ENCODE measurements around the gene NPIPB2.
A peak's percentile ranks its signal among the peaks of the same experiment; 100 is the strongest.
"Not testable (repeated sequence)": the region's sequence is repeated elsewhere in the genome, so short reads cannot be mapped to it uniquely, and the experiment has no call there.

NPIPB2 gene

GRCh38 chr16:11957591-11958395 is 15.9 kb upstream of the NPIPB2 start:
- DNase-seq: no peak

GRCh38 chr16:11956558-11956957 is 14.7 kb upstream of the NPIPB2 start:
- no peak for DNase-seq

DNA sequence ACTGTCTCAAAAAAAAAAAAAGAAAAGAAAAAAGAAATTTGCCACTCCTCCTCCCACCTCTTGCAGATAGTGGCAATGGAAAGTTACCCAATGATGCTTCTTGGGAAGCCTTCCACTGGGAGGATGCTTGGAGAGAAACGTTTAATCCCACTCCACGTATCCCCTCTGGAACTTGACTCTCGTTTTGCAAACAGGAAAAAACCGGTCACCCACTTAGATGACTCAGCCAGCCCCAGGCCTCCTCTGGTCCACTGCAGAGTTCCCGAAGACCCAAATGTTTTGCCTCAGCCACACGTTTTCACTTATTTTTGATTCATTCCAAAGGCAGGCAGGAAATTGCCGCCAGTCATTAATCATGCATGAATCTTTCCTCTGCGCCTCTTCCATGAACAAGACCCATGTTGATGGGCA is 13.9 kb upstream of the NPIPB2 start:
- no peak for DNase-seq

DNA sequence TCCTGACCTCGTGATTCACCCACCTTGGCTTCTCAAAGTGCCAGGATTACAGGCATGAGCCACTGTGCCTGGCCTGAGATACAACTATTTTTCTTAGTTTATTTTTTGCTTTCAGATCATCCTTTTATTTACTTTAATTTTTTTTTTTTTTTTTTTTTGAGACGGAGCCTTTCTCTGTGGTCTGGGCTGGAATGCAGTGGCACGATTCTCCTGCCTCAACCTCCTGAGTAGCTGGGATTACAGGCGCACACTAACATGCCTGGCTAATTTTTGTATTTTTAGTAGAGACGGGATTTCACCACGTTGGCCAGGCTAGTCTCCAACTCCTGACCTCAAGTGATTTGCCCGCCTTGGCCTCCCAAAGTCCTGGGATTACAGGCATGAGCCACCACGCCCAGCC is 11.7 kb upstream of the NPIPB2 start:
- not testable (repeated sequence) for DNase-seq

DNA sequence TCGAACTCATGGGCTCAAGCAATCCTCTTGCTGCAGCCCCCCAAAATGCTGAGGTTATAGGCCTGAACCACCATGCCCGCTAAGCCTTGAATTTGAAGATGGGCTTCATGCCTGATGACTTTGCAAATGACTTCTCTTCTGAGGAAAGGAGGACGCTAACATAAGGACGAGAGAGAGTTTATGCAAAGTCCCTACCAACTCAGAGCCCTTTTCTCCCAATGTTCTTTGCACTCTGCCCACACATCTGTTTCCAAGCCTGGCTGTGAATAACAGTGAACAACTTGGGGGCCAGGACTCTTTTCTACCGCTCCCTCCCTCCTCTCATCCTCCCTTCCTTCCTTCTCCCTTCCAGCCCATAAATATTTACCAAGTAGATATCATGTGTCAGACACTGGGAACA is 8.5 kb upstream of the NPIPB2 start:
- no peak for DNase-seq

- no peak for DNase-seq
These were observed 7.7 kb upstream of the NPIPB2 start for GRCh38 chr16:11949527-11949926.

DNA sequence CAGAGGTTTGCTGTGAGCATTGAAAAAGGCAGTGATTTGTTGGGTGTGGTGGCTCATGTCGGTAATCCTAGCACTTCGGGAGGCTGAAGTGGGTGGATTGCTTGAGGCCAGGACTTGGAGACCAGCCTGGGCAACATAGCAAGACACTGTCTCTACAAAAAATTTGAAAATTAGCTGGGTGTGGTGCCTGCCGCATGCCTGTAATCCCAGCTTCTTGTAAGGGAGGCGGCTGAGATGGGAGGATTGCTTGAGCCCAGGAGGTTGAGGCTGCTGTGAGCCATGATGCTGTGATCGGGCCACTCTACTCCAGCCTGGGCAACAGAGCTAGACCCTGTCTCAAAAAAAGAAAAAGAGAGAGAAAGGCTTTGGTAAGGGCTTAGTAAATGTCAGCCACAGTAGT is 7.0 kb upstream of the NPIPB2 start:
- no peak for DNase-seq

GRCh38 chr16:11946433-11946832 is 4.6 kb upstream of the NPIPB2 start:
- no peak for DNase-seq

DNA sequence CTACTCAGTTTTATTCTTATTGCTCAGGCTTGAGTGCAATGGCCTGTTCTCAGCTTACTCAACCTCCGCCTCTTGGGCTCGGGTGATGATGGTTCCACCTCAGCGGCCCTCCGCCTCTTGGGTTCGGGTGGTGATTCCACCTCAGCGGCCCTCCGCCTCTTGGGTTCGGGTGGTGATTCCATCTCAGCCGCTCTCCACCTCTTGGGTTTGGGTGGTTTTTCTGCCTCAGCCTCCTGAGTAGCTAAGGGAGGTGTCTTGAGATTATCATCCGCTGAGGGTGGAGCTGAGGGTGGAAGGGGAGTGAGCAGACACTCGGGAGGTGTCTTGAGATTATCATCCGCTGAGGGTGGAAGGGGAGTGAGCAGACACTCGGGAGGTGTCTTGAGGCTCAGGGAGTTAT is 14.5 kb downstream of the NPIPB2 start:
- DNase-seq: not testable (repeated sequence)

- not testable (repeated sequence) for DNase-seq
These were observed 17.8 kb downstream of the NPIPB2 start for GRCh38 chr16:11924046-11924445.

DNA sequence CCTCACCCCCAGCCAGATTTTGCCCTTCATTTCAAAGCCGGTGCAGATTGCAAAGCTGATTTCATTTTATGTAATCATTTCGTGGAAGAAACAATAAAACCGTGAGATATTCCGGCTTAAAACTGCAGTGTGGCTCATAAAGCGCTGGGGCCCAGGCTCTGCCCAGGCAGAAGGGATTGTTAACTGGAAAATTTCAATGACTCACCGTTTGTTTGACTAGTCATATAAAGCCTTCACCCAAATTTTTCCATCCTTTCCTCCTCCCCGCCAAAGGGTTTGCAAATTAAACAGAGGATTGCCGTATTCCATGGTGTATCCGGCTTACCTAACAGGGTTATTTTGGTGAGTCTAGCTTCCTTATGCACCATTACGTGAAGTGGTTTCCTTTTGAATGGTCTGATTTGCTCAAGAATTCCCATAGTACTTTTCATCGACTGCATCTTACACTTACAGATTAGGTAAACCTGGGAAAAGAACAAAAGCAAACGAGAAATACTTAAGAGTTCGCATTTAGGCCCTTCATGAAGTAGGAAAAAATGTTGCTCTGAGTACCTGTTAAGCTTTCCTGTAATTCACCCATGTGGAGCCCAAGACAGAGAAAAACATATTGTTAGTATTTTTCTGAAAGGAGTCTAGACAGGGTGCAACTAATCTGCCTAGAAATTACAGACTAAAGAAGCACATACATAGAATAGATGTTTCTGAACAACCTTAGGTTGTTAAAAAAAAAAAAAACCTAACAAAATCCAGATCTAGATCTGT is 25.1 kb downstream of the NPIPB2 start:
- DNase-seq: no peak

DNA sequence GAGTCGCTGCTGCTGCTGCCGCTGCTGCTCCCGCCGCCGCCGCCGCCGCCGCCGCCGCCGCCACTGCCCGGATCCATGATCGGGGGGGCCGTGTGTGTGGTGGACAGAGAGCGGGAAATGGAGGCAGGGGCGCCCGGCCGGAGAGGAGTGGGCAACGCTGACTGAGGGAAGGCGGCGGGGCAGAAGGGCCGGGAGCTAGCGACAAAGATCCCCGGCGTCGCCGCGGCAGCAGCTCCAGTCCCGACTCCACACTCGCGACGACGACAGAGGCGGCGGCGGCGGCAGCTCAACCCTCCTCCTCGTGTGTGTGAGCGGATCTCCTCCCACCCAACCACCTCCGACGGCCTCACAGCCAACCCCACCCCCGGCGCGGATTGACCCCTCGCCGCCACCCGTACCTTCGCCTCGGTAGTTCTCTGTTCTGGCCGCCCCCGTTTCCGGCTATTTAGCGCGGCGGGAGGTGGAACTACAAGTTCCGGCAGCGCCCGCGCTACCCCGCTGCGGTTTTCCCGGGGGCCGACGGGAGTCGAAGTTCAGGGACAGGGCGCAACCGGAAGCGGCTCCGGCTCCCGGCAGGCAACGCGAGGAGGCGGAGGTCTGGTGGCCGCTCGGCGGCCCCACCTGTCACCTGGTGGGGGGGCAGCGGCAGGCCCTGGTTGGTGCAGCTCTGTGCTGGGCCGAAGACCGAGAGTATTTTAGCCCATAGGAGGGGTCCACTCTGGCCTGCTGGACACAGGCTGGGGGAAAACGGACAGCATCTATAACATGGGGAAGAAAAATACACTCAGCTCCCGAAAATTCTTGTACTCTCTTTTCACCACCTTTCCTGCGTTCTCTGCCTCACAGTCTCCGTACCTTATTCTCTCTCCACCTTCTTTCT is 26.0 kb downstream of the NPIPB2 start, which contains the start of gene GSPT1:
GSPT1 (minus strand) TSS at position 313 of the 880 bp plus-strand sequence; CDS start at position 77, 236 bp downstream.
- peak; percentile 97 to 99 (median 98) for DNase-seq

GRCh38 chr16:11915114-11915643 is 26.7 kb downstream of the NPIPB2 start:
- peak in 2 of 4 experiments; percentile 31 to 45 for DNase-seq

DNA sequence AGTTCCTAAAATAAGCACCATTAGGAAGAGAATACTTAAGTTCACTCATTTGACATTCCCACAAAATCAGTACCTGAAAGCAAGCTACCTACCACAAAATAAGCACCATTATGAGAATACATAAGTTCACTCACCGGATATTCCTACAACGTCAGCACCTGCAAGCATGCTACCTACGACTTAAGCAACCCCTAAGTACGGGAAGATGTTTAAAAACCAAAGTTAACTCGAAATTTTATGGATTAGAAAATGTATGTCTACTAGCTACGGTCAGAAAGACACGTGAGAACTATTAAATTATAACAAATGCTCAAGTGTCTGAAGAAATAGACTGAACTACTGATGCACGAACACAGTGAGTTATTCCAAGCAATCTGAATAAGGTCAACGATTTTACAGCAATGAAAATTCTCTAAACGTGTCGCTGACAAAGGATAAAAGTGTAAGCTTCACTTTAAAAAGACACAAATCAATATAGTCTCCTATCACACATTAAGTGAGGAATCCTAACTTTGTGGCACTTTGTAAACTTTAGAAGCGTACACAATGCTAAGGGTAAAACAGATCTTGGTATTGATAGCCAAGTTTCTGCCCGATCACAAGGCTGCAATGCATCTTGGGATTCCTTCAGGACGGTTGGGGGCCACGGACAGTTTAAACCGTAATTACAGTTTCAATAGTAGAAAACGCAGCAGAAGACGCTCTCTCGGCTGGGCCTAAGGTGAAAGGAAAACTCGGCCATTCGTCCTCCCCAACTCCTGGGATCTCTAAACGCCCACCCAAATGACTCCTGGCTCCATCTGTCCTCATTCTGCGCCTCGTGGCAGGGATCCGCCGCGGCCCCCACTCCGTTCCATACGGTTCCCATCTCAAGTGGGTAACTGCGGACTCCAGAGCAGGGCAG is 27.4 kb downstream of the NPIPB2 start:
- DNase-seq: peak in 2 of 4 experiments; percentile 7 to 8

GRCh38 chr16:11913425-11914079 is 28.3 kb downstream of the NPIPB2 start:
- DNase-seq: no peak

GRCh38 chr16:11909653-11910545 is 31.9 kb downstream of the NPIPB2 start:
- DNase-seq: no peak

DNA sequence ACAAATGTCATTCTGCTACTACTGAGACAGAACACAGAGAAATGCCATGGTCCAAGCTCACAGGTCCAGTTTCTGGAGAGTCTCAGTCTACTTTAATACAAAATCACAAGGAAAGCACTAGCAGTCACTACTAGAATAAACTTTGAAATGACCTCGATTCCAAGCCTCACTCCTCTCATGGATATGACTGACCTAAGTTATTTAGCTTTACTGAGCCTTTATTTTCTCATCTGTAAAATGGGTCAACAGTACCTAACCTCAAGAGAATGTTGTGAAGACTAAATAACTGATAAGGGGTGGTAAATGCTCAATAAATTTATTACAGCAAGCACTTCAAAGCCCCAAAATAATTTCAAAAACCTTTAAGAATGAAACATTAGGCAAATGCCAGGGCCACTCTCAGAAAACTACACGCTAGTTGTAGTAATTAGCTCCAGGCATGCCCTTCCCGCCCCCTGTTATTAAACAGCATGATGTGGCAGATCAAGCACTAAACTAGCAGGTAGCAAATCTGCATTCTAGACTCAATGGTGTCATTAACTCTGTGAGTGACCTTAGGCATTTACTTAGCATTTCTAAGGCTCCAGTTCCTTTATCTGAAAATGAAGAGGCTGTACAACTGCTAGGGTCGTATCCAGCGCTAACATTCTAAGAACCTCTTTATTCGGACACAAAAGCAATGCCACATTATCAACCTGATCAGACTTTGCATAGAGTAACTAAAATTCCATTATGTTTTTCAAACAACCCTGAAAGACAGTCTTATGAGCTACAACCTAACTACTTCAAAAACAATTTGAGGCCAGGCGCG is 34.5 kb downstream of the NPIPB2 start:
- DNase-seq: no peak

GRCh38 chr16:11903906-11904305 is 37.9 kb downstream of the NPIPB2 start:
- DNase-seq: no peak

DNA sequence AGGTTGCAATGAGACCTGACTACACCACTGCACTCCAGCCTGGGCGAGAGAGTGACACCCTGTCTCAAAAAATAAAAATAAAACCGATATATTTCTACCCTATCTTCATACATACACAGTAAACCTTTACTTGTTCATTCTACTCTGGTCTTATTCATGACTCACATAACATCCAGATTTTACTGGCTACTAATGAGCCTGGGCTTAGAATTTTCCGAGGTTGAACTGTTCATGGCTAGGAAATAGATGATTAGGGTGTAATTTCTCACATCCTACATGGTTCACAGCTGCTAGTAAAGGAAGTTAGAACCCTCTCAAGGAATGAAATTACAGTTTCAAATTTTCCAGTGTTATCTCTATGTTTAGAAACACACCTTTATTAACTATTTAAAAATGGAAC is 40.8 kb downstream of the NPIPB2 start:
- DNase-seq: no peak
